K562 (cell line): Measurements from ENCODE around the gene CPTP. TPM values are rescaled to one million over a fixed set of nuclear protein-coding genes. Genes with fewer than 3 reads are reported as not detected.
A peak's percentile ranks its signal among the peaks of the same experiment; 100 is the strongest.

Experiments used
- ARNT ChIP-seq, 2 experiments: fragments of 450-650 bp; IDR thresholded peaks; 2 replicates each; pipeline ENCODE4 v1.6.1; 2016; ENCODE audit warnings: mild to moderate bottlenecking in 1 of 2
- GABPB1 ChIP-seq: sonication (generic); formaldehyde crosslinking; IDR thresholded peaks from 2 replicates; pipeline ENCODE4 v1.8.0; 2022; ENCODE audit warnings: mild to moderate bottlenecking, missing genetic modification reagents
- HMG20B ChIP-seq: fragments of 250-450 bp; sonication (Bioruptor Pico); IDR thresholded peaks from 2 replicates; pipeline ENCODE4 v1.5.0; 2021; ENCODE audit warnings: mild to moderate bottlenecking
- RBM25 ChIP-seq: fragments of 200-400 bp; formaldehyde crosslinking; IDR thresholded peaks from 2 replicates; pipeline ENCODE4 v1.6.1; 2018; ENCODE audit warnings: low read length, low read depth, moderate library complexity; ENCODE audit not compliant: severe bottlenecking
- SP2 ChIP-seq: IDR thresholded peaks from 2 replicates; pipeline ENCODE4 v1.6.1; 2011; ENCODE audit warnings: mild to moderate bottlenecking, low read depth, low read length, moderate library complexity; ENCODE audit not compliant: poor library complexity, severe bottlenecking; ENCODE audit errors: extremely low read depth
- polyA plus RNA-seq, 8 experiments: library from polyadenylated mRNA; depleted of rRNA in 4 of 8; stranded (reverse) in 5 of 8; unstranded in 3 of 8; fragments of >200 nt; fragmentation: Nextera tagmentation in 2 of 8; fragmentation: Illumina TruSeq in 1 of 8; extraction: Ambion mirVana in 2 of 8; extraction: Trizol in 1 of 8; gene quantifications; 2 replicates each; pipeline versions ENCODE4 v1.2.1 to v1.2.3, GENCODE V29; 2011 to 2014; ENCODE audit warnings: inconsistent platforms in 1 of 8, missing spikeins in 1 of 8
- total RNA-seq, 7 experiments: library from RNA; depleted of rRNA in 6 of 7; stranded (reverse); fragments of >200 nt in 6 of 7; fragmentation: Illumina TruSeq in 2 of 7; extraction: Trizol in 2 of 7; gene quantifications; 2 replicates each; pipeline versions ENCODE4 v1.2.1 to v1.2.3, GENCODE V29; 2011 to 2021; ENCODE audit warnings: low replicate concordance in 1 of 7
- TF ChIP-seq, protein P1 (sequence below), 2 experiments: IDR thresholded peaks; 2 replicates each; pipeline ENCODE4 v1.6.1; 2011; ENCODE audit warnings: borderline replicate concordance in 1 of 2, control low read depth in 1 of 2, low read depth in 1 of 2, low read length in 1 of 2, mild to moderate bottlenecking in 1 of 2, mixed read lengths in 1 of 2, moderate library complexity in 1 of 2; ENCODE audit not compliant: insufficient read depth in 1 of 2, insufficient read length in 1 of 2, poor library complexity in 1 of 2, severe bottlenecking in 1 of 2; ENCODE audit errors: extremely low read depth in 1 of 2
- TF ChIP-seq, protein P2 (sequence below): fragments of 250-450 bp; sonication (Bioruptor Pico); IDR thresholded peaks from 2 replicates; pipeline ENCODE4 v1.5.0; 2020; ENCODE audit warnings: mild to moderate bottlenecking, borderline replicate concordance
- TF ChIP-seq, protein P3 (sequence below): sonication (generic); formaldehyde crosslinking; IDR thresholded peaks from 2 replicates; pipeline ENCODE4 v1.8.1; 2023; ENCODE audit warnings: mild to moderate bottlenecking, missing genetic modification reagents, moderate library complexity
- TF ChIP-seq, protein P4 (sequence below), 2 experiments: IDR thresholded peaks; 2 replicates each; pipeline ENCODE4 v1.6.1; 2012; ENCODE audit warnings: improper control_type of control experiment in 2 of 2, low read depth in 2 of 2, low read length in 2 of 2, borderline replicate concordance in 1 of 2
- TF ChIP-seq, protein P5 (sequence below): fragments of 450-650 bp; IDR thresholded peaks from 2 replicates; pipeline ENCODE4 v1.6.1; 2018; ENCODE audit not compliant: partially characterized antibody
- TF ChIP-seq, protein P6 (sequence below): fragments of 450-650 bp; formaldehyde crosslinking; IDR thresholded peaks from 2 replicates; pipeline ENCODE4 v1.4.0; 2022; ENCODE audit warnings: missing genetic modification characterization

Gene CPTP
- total and polyA plus RNA-seq, 9 of the 15 experiments (the other 6 are each of a cell fraction or from before 2014, with no cell fraction given): 0.11 to 25.8 (median 3.5) TPM

DNA sequence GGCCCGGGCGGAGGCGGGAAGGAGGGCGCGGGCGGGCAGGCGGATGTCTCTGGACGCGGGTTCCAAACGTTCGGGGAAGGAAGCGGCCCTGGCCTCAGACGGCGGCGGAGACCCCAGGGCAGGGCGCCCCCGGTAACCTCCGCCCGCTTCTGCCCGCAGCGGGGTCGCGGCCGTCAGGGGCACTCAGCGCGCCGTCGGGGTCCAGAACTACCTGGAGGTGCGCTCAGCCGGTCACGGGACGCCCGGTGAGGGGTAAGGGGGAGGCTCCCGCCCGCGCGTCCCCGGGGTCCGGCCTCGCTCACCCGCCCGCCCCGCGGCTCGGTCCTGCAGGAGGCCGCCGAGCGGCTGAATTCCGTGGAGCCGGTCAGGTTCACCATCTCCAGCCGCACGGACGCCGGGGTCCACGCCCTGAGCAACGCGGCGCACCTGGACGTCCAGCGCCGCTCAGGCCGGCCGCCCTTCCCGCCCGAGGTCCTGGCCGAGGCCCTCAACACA, 15.8 kb upstream of the CPTP start (continued):
- TF ChIP-seq, protein P1, sequence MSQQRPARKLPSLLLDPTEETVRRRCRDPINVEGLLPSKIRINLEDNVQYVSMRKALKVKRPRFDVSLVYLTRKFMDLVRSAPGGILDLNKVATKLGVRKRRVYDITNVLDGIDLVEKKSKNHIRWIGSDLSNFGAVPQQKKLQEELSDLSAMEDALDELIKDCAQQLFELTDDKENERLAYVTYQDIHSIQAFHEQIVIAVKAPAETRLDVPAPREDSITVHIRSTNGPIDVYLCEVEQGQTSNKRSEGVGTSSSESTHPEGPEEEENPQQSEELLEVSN (IDR thresholded peaks at IDR 0.05; ENCODE audit: borderline replicate concordance in 1 of 2, extremely low read depth in 1 of 2, insufficient read depth in 1 of 2, insufficient read length in 1 of 2, low read depth in 1 of 2, low read length in 1 of 2, poor library complexity in 1 of 2, severe bottlenecking in 1 of 2): peak in 1 of 2 experiments; percentile 47
- TF ChIP-seq SP2 (no peak), RBM25 (no peak), GABPB1 (CRISPR knock-in tag) (no peak; the same call in 1 of the 2 replicates), ARNT (IDR thresholded peaks at IDR 0.05) (no peak), HMG20B (CRISPR knock-in tag) (no peak)
- TF ChIP-seq, protein P2, sequence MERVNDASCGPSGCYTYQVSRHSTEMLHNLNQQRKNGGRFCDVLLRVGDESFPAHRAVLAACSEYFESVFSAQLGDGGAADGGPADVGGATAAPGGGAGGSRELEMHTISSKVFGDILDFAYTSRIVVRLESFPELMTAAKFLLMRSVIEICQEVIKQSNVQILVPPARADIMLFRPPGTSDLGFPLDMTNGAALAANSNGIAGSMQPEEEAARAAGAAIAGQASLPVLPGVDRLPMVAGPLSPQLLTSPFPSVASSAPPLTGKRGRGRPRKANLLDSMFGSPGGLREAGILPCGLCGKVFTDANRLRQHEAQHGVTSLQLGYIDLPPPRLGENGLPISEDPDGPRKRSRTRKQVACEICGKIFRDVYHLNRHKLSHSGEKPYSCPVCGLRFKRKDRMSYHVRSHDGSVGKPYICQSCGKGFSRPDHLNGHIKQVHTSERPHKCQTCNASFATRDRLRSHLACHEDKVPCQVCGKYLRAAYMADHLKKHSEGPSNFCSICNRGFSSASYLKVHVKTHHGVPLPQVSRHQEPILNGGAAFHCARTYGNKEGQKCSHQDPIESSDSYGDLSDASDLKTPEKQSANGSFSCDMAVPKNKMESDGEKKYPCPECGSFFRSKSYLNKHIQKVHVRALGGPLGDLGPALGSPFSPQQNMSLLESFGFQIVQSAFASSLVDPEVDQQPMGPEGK: no peak
- TF ChIP-seq, protein P3, sequence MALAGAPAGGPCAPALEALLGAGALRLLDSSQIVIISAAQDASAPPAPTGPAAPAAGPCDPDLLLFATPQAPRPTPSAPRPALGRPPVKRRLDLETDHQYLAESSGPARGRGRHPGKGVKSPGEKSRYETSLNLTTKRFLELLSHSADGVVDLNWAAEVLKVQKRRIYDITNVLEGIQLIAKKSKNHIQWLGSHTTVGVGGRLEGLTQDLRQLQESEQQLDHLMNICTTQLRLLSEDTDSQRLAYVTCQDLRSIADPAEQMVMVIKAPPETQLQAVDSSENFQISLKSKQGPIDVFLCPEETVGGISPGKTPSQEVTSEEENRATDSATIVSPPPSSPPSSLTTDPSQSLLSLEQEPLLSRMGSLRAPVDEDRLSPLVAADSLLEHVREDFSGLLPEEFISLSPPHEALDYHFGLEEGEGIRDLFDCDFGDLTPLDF: no peak
- TF ChIP-seq, protein P4, sequence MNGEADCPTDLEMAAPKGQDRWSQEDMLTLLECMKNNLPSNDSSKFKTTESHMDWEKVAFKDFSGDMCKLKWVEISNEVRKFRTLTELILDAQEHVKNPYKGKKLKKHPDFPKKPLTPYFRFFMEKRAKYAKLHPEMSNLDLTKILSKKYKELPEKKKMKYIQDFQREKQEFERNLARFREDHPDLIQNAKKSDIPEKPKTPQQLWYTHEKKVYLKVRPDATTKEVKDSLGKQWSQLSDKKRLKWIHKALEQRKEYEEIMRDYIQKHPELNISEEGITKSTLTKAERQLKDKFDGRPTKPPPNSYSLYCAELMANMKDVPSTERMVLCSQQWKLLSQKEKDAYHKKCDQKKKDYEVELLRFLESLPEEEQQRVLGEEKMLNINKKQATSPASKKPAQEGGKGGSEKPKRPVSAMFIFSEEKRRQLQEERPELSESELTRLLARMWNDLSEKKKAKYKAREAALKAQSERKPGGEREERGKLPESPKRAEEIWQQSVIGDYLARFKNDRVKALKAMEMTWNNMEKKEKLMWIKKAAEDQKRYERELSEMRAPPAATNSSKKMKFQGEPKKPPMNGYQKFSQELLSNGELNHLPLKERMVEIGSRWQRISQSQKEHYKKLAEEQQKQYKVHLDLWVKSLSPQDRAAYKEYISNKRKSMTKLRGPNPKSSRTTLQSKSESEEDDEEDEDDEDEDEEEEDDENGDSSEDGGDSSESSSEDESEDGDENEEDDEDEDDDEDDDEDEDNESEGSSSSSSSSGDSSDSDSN (IDR thresholded peaks at IDR 0.05; ENCODE audit: borderline replicate concordance in 1 of 2, low read depth in 2 of 2, low read length in 2 of 2): peak in 1 of 2 experiments; percentile 74; a peak in 1 of 4 replicates
- TF ChIP-seq, protein P5, sequence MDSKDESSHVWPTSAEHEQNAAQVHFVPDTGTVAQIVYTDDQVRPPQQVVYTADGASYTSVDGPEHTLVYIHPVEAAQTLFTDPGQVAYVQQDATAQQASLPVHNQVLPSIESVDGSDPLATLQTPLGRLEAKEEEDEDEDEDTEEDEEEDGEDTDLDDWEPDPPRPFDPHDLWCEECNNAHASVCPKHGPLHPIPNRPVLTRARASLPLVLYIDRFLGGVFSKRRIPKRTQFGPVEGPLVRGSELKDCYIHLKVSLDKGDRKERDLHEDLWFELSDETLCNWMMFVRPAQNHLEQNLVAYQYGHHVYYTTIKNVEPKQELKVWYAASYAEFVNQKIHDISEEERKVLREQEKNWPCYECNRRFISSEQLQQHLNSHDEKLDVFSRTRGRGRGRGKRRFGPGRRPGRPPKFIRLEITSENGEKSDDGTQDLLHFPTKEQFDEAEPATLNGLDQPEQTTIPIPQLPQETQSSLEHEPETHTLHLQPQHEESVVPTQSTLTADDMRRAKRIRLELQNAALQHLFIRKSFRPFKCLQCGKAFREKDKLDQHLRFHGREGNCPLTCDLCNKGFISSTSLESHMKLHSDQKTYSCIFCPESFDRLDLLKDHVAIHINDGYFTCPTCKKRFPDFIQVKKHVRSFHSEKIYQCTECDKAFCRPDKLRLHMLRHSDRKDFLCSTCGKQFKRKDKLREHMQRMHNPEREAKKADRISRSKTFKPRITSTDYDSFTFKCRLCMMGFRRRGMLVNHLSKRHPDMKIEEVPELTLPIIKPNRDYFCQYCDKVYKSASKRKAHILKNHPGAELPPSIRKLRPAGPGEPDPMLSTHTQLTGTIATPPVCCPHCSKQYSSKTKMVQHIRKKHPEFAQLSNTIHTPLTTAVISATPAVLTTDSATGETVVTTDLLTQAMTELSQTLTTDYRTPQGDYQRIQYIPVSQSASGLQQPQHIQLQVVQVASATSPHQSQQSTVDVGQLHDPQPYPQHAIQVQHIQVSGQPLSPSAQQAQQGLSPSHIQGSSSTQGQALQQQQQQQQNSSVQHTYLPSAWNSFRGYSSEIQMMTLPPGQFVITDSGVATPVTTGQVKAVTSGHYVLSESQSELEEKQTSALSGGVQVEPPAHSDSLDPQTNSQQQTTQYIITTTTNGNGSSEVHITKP: no peak
- TF ChIP-seq, protein P6, sequence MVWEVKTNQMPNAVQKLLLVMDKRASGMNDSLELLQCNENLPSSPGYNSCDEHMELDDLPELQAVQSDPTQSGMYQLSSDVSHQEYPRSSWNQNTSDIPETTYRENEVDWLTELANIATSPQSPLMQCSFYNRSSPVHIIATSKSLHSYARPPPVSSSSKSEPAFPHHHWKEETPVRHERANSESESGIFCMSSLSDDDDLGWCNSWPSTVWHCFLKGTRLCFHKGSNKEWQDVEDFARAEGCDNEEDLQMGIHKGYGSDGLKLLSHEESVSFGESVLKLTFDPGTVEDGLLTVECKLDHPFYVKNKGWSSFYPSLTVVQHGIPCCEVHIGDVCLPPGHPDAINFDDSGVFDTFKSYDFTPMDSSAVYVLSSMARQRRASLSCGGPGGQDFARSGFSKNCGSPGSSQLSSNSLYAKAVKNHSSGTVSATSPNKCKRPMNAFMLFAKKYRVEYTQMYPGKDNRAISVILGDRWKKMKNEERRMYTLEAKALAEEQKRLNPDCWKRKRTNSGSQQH: no peak
